IMR-90 (cell line): Measurements from ENCODE around the gene OR52K1.

Source experiments
- BHLHE40 ChIP-seq: fragments of 150-350 bp; IDR thresholded peaks from 2 replicates; pipeline ENCODE4 v1.6.1; 2016; ENCODE audit warnings: mild to moderate bottlenecking, low read depth, low read length
- CEBPB ChIP-seq: IDR thresholded peaks from 2 replicates; pipeline ENCODE4 v1.6.1; 2012; ENCODE audit warnings: low read depth, low read length, improper control_type of control experiment
- CTCF ChIP-seq: conservative IDR thresholded peaks from 2 replicates; pipeline ENCODE4 v1.5.1; 2012; ENCODE audit warnings: mild to moderate bottlenecking, low read depth, low read length, improper control_type of control experiment
- MXI1 ChIP-seq: IDR thresholded peaks from 2 replicates; pipeline ENCODE4 v1.6.1; 2012; ENCODE audit warnings: low read depth, mild to moderate bottlenecking, low read length, moderate library complexity, borderline replicate concordance
- POLR2A ChIP-seq: IDR thresholded peaks from 2 replicates; pipeline ENCODE4 v1.6.1; 2012; ENCODE audit warnings: mild to moderate bottlenecking, low read depth, low read length
- RAD21 ChIP-seq: IDR thresholded peaks from 2 replicates; pipeline ENCODE4 v1.6.1; 2012; ENCODE audit warnings: low read length, improper control_type of control experiment
- RFX5 ChIP-seq: IDR thresholded peaks from 2 replicates; pipeline ENCODE4 v1.8.0; 2012; ENCODE audit warnings: low read depth, mild to moderate bottlenecking, low read length, moderate library complexity
- SMC3 ChIP-seq: fragments of 150-350 bp; IDR thresholded peaks from 2 replicates; pipeline ENCODE4 v1.6.1; 2016; ENCODE audit warnings: low read depth, mild to moderate bottlenecking, antibody characterized with exemption, low read length, moderate library complexity
- TF ChIP-seq, protein P1 (sequence below): fragments of 150-350 bp; IDR thresholded peaks from 2 replicates; pipeline ENCODE4 v1.6.1; 2017; ENCODE audit warnings: mild to moderate bottlenecking, antibody characterized with exemption, low read length, low read depth

- TF ChIP-seq CTCF: no peak
- no peak for TF ChIP-seq SMC3
- no peak for TF ChIP-seq POLR2A
- TF ChIP-seq, protein P1, sequence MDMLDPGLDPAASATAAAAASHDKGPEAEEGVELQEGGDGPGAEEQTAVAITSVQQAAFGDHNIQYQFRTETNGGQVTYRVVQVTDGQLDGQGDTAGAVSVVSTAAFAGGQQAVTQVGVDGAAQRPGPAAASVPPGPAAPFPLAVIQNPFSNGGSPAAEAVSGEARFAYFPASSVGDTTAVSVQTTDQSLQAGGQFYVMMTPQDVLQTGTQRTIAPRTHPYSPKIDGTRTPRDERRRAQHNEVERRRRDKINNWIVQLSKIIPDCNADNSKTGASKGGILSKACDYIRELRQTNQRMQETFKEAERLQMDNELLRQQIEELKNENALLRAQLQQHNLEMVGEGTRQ: no peak
- no peak for TF ChIP-seq RFX5
- no peak for TF ChIP-seq RAD21
- TF ChIP-seq CEBPB: no peak
- no peak for TF ChIP-seq BHLHE40
- TF ChIP-seq MXI1: no peak
Observed at GRCh38 chr11:4527926-4528325, 45.5 kb downstream of the OR52K1 start.
